ENCODE data around the gene PARVB.
A peak's percentile ranks its signal among the peaks of the same experiment; 100 is the strongest.

Gene PARVB

GRCh38 chr22:44194569-44194968 lies 170.5 kb downstream of the PARVB start:
- TF ChIP-seq Cebpa-rat (IDR thresholded peaks at IDR 0.05), result no peak
- Histone ChIP-seq H3K27ac (no peak overlapping the region), H3K4me3 (no peak overlapping the region), H3K9ac (no peak overlapping the region), H3K9me3 (no peaks in the 10 kb centered on the region), H3K4me2 (peak overlapping the region; percentile 74), H3K4me1 (peaks cover 78% of the 10 kb centered on the region), H3K36me3 (peaks cover 11% of the 10 kb centered on the region; the same call in 1 of the 2 replicates), H4K20me1 (peaks cover 62% of the 10 kb centered on the region), H3K27me3 (peaks cover 29% of the 10 kb centered on the region)

- Histone ChIP-seq H3K4me3 (no peak overlapping the region), H3K36me3 (peaks cover 11% of the 10 kb centered on the region; the same call in 1 of the 2 replicates), H3K27ac (no peak overlapping the region), H4K20me1 (peaks cover 62% of the 10 kb centered on the region), H3K9me3 (no peaks in the 10 kb centered on the region), H3K4me2 (peak overlapping the region; percentile 74), H3K27me3 (peaks cover 23% of the 10 kb centered on the region), H3K9ac (no peak overlapping the region), H3K4me1 (peaks cover 78% of the 10 kb centered on the region)
- no peak for TF ChIP-seq Cebpa-rat (IDR thresholded peaks at IDR 0.05)
Observed at GRCh38 chr22:44195189-44195871, 171.2 kb downstream of the PARVB start.

GRCh38 chr22:44196241-44196640 lies 172.1 kb downstream of the PARVB start:
- Histone ChIP-seq H3K27ac (no peak overlapping the region), H4K20me1 (peaks cover 62% of the 10 kb centered on the region), H3K4me1 (peaks cover 78% of the 10 kb centered on the region), H3K36me3 (peaks cover 11% of the 10 kb centered on the region; the same call in 1 of the 2 replicates), H3K9ac (no peak overlapping the region), H3K27me3 (peaks cover 19% of the 10 kb centered on the region; the same call in 1 of the 2 replicates), H3K9me3 (no peaks in the 10 kb centered on the region), H3K4me2 (peak overlapping the region; percentile 74), H3K4me3 (no peak overlapping the region)
- TF ChIP-seq Cebpa-rat (IDR thresholded peaks at IDR 0.05), result no peak

GRCh38 chr22:44196731-44197131 lies 172.6 kb downstream of the PARVB start:
- H3K4me3 ChIP-seq, result no peak overlapping the region
- no peaks in the 10 kb centered on the region for H3K9me3 ChIP-seq
- peaks cover 78% of the 10 kb centered on the region for H3K4me1 ChIP-seq
- no peak overlapping the region for H3K9ac ChIP-seq
- H3K4me2 ChIP-seq, result peak overlapping the region; percentile 74; the same call in 1 of the 2 replicates
- H3K36me3 ChIP-seq, result peaks cover 11% of the 10 kb centered on the region; the same call in 1 of the 2 replicates
- no peak overlapping the region for H3K27ac ChIP-seq
- H4K20me1 ChIP-seq, result peaks cover 62% of the 10 kb centered on the region
- TF ChIP-seq Cebpa-rat (IDR thresholded peaks at IDR 0.05), result no peak
- peaks cover 24% of the 10 kb centered on the region; the same call in 1 of the 2 replicates for H3K27me3 ChIP-seq

GRCh38 chr22:44197271-44197670 lies 173.2 kb downstream of the PARVB start:
- Histone ChIP-seq H3K36me3 (peaks cover 11% of the 10 kb centered on the region; the same call in 1 of the 2 replicates), H4K20me1 (peaks cover 62% of the 10 kb centered on the region), H3K4me2 (no peak overlapping the region), H3K27ac (no peak overlapping the region), H3K4me1 (peaks cover 72% of the 10 kb centered on the region), H3K27me3 (peaks cover 27% of the 10 kb centered on the region; the same call in 1 of the 2 replicates), H3K9ac (no peak overlapping the region), H3K9me3 (no peaks in the 10 kb centered on the region), H3K4me3 (no peak overlapping the region)
- TF ChIP-seq Cebpa-rat (IDR thresholded peaks at IDR 0.05), result no peak

GRCh38 chr22:44199164-44199563 lies 175.1 kb downstream of the PARVB start:
- Histone ChIP-seq H3K4me2 (peak overlapping the region; percentile 85; the same call in 1 of the 2 replicates), H3K36me3 (peaks cover 11% of the 10 kb centered on the region; the same call in 1 of the 2 replicates)
- TF ChIP-seq Cebpa-rat (IDR thresholded peaks at IDR 0.05), result no peak

GRCh38 chr22:44199866-44200265 lies 175.8 kb downstream of the PARVB start:
- peaks cover 60% of the 10 kb centered on the region for H4K20me1 ChIP-seq
- H3K4me1 ChIP-seq, result peaks cover 56% of the 10 kb centered on the region
- H3K4me3 ChIP-seq, result no peak overlapping the region
- no peak for TF ChIP-seq Cebpa-rat (IDR thresholded peaks at IDR 0.05)
- H3K27me3 ChIP-seq, result peaks cover 9% of the 10 kb centered on the region; the same call in 1 of the 2 replicates
- H3K9ac ChIP-seq, result no peak overlapping the region
- no peaks in the 10 kb centered on the region for H3K9me3 ChIP-seq
- no peak overlapping the region for H3K27ac ChIP-seq
- peaks cover 11% of the 10 kb centered on the region; the same call in 1 of the 2 replicates for H3K36me3 ChIP-seq
- peak overlapping the region; percentile 85 for H3K4me2 ChIP-seq

More at GRCh38 chr22:44199164-44199563, 175.1 kb downstream of the PARVB start:
- Histone ChIP-seq H3K4me3 (no peak overlapping the region), H3K9me3 (no peaks in the 10 kb centered on the region), H3K9ac (no peak overlapping the region), H4K20me1 (peaks cover 57% of the 10 kb centered on the region), H3K27me3 (peaks cover 10% of the 10 kb centered on the region; the same call in 1 of the 2 replicates), H3K27ac (no peak overlapping the region), H3K4me1 (peaks cover 56% of the 10 kb centered on the region)

GRCh38 chr22:44200451-44200850 lies 176.3 kb downstream of the PARVB start:
- Histone ChIP-seq H3K36me3 (peaks cover 11% of the 10 kb centered on the region; the same call in 1 of the 2 replicates), H3K27ac (0 out of 2 replicates have a peak overlapping the region, but pooled peaks have one; percentile 25), H3K27me3 (peaks cover 9% of the 10 kb centered on the region; the same call in 1 of the 2 replicates), H4K20me1 (peaks cover 60% of the 10 kb centered on the region), H3K9ac (no peak overlapping the region), H3K9me3 (no peaks in the 10 kb centered on the region), H3K4me1 (peaks cover 56% of the 10 kb centered on the region), H3K4me3 (no peak overlapping the region), H3K4me2 (peak overlapping the region; percentile 85)
- TF ChIP-seq Cebpa-rat (IDR thresholded peaks at IDR 0.05), result no peak

- peaks cover 56% of the 10 kb centered on the region for H3K4me1 ChIP-seq
- peaks cover 62% of the 10 kb centered on the region for H4K20me1 ChIP-seq
- no peak for TF ChIP-seq Cebpa-rat (IDR thresholded peaks at IDR 0.05)
- peaks cover 9% of the 10 kb centered on the region; the same call in 1 of the 2 replicates for H3K27me3 ChIP-seq
- H3K27ac ChIP-seq, result no peak overlapping the region
- no peak overlapping the region for H3K9ac ChIP-seq
- H3K4me2 ChIP-seq, result peak overlapping the region; percentile 85
- H3K36me3 ChIP-seq, result peaks cover 11% of the 10 kb centered on the region; the same call in 1 of the 2 replicates
- no peak overlapping the region for H3K4me3 ChIP-seq
- no peaks in the 10 kb centered on the region for H3K9me3 ChIP-seq
Observed at GRCh38 chr22:44200855-44201550, 176.9 kb downstream of the PARVB start.

Data from BLaER1 (cell line).